ENCODE data around the gene KIF1A. TPM values are rescaled to one million over a fixed set of nuclear protein-coding genes. Genes with fewer than 3 reads are reported as not detected.

KIF1A gene
- polyA plus RNA-seq, 1 donor (not counting 4 experiments of a cell fraction or from before 2014, with no cell fraction given), result not detected

GRCh38 chr2:240797914-240798313 lies 22.1 kb downstream of the KIF1A start:
- dilution Hi-C loops (cut with MboI; ENCODE audit: extremely low pct_ligation_motif_present, low sequenced_read_pairs), result no loop called here
- no peaks in the 10 kb centered on the region for H3K79me2 ChIP-seq (ENCODE audit: control insufficient read depth, insufficient read depth, low read length)

DNA sequence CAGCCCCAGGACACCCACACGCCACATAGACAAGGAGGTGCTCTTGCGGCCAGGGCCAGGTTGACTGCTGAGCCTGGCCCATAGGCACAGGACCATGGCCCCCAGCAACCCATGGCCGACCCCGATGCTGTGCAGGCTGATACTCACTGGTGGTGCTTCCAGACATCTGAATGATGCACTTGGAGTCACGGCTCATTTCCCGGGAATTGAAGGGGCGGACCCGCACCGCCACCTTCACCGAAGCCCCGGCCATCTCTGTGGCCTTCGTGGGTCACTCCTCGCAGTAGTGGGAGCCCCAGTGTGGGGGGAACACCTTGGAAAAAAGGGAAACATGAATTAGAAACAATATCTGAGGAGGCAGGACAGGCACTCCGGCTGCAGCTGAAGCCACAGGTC lies 22.5 kb downstream of the KIF1A start:
- no peak overlapping the region for H3K27ac ChIP-seq (ENCODE audit: control insufficient read depth, insufficient read depth, low read length)
- H3K36me3 ChIP-seq (ENCODE audit: control insufficient read depth in 2 of 2, extremely low read depth in 1 of 2, insufficient read depth in 2 of 2, low read length in 2 of 2), result no peaks in the 10 kb centered on the region
- H3K9me1 ChIP-seq (ENCODE audit: control insufficient read depth, extremely low read depth, insufficient read depth, low read length), result no peaks in the 10 kb centered on the region
- no peak overlapping the region for H3K4me2 ChIP-seq (ENCODE audit: control insufficient read depth, extremely low read depth, insufficient read depth, low read depth, low read length)
- no peaks in the 10 kb centered on the region for H3K4me1 ChIP-seq (ENCODE audit: control insufficient read depth, extremely low read depth, insufficient read depth, low read length)
- dilution Hi-C loops (cut with MboI; ENCODE audit: extremely low pct_ligation_motif_present, low sequenced_read_pairs), result no loop called here
- TF ChIP-seq, protein P1, sequence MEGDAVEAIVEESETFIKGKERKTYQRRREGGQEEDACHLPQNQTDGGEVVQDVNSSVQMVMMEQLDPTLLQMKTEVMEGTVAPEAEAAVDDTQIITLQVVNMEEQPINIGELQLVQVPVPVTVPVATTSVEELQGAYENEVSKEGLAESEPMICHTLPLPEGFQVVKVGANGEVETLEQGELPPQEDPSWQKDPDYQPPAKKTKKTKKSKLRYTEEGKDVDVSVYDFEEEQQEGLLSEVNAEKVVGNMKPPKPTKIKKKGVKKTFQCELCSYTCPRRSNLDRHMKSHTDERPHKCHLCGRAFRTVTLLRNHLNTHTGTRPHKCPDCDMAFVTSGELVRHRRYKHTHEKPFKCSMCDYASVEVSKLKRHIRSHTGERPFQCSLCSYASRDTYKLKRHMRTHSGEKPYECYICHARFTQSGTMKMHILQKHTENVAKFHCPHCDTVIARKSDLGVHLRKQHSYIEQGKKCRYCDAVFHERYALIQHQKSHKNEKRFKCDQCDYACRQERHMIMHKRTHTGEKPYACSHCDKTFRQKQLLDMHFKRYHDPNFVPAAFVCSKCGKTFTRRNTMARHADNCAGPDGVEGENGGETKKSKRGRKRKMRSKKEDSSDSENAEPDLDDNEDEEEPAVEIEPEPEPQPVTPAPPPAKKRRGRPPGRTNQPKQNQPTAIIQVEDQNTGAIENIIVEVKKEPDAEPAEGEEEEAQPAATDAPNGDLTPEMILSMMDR (optimal IDR thresholded peaks at IDR 0.05 in 1 of 3, IDR thresholded peaks at IDR 0.05 in 1 of 3, conservative IDR thresholded peaks at IDR 0.05 in 1 of 3; ENCODE audit: extremely low read depth in 1 of 3, insufficient read depth in 2 of 3, low read length in 3 of 3), result no peak
- TF ChIP-seq EZH2 (IDR thresholded peaks at IDR 0.05; ENCODE audit: low read length), result no peak
- no peaks in the 10 kb centered on the region for H4K20me1 ChIP-seq (ENCODE audit: control insufficient read depth, extremely low read depth, insufficient read depth, low read length)
- FAIRE-seq (no peak), DNase-seq (ENCODE audit: low read depth, low spot score) (no peak)
- H3K4me3 ChIP-seq (ENCODE audit: control insufficient read depth in 2 of 3, extremely low read depth in 1 of 3, insufficient read depth in 2 of 3, low read depth in 1 of 3, low read length in 3 of 3), result no peak overlapping the region
- H2AFZ ChIP-seq (ENCODE audit: control insufficient read depth, low read length), result no peak overlapping the region
- H3K9ac ChIP-seq (ENCODE audit: control insufficient read depth, extremely low read depth, insufficient read depth, low read length), result no peak overlapping the region
- H3K79me2 ChIP-seq (ENCODE audit: control insufficient read depth, insufficient read depth, low read length), result no peaks in the 10 kb centered on the region
- H3K9me3 ChIP-seq (ENCODE audit: control insufficient read depth, low read depth, low read length), result no peaks in the 10 kb centered on the region
- peaks cover 42% of the 10 kb centered on the region for H3K27me3 ChIP-seq (ENCODE audit: control insufficient read depth, extremely low read depth, insufficient read depth, low read length)

More at GRCh38 chr2:240797914-240798313, 22.1 kb downstream of the KIF1A start:
- DNase-seq (ENCODE audit: low read depth, low spot score) (no peak), FAIRE-seq (no peak)
- H3K4me3 ChIP-seq (ENCODE audit: control insufficient read depth in 2 of 3, extremely low read depth in 1 of 3, insufficient read depth in 2 of 3, low read depth in 1 of 3, low read length in 3 of 3), result no peak overlapping the region
- H3K9me1 ChIP-seq (ENCODE audit: control insufficient read depth, extremely low read depth, insufficient read depth, low read length), result no peaks in the 10 kb centered on the region
- H3K36me3 ChIP-seq (ENCODE audit: control insufficient read depth in 2 of 2, extremely low read depth in 1 of 2, insufficient read depth in 2 of 2, low read length in 2 of 2), result no peaks in the 10 kb centered on the region
- H3K4me2 ChIP-seq (ENCODE audit: control insufficient read depth, extremely low read depth, insufficient read depth, low read depth, low read length), result no peak overlapping the region
- H3K9ac ChIP-seq (ENCODE audit: control insufficient read depth, extremely low read depth, insufficient read depth, low read length), result no peak overlapping the region
- no peaks in the 10 kb centered on the region for H3K9me3 ChIP-seq (ENCODE audit: control insufficient read depth, low read depth, low read length)
- H4K20me1 ChIP-seq (ENCODE audit: control insufficient read depth, extremely low read depth, insufficient read depth, low read length), result no peaks in the 10 kb centered on the region
- TF ChIP-seq, protein P1 (optimal IDR thresholded peaks at IDR 0.05 in 1 of 3, IDR thresholded peaks at IDR 0.05 in 1 of 3, conservative IDR thresholded peaks at IDR 0.05 in 1 of 3; ENCODE audit: extremely low read depth in 1 of 3, insufficient read depth in 2 of 3, low read length in 3 of 3), result no peak
- TF ChIP-seq EZH2 (IDR thresholded peaks at IDR 0.05; ENCODE audit: low read length), result no peak
- H2AFZ ChIP-seq (ENCODE audit: control insufficient read depth, low read length), result no peak overlapping the region
- no peak overlapping the region for H3K27ac ChIP-seq (ENCODE audit: control insufficient read depth, insufficient read depth, low read length)
- H3K27me3 ChIP-seq (ENCODE audit: control insufficient read depth, extremely low read depth, insufficient read depth, low read length), result peaks cover 40% of the 10 kb centered on the region
- no peaks in the 10 kb centered on the region for H3K4me1 ChIP-seq (ENCODE audit: control insufficient read depth, extremely low read depth, insufficient read depth, low read length)
